ENCODE data around the gene IFNL1. TPM values are rescaled to one million over a fixed set of nuclear protein-coding genes. Genes with fewer than 3 reads are reported as not detected.
"Not testable (repeated sequence)": the region's sequence is repeated elsewhere in the genome, so short reads cannot be mapped to it uniquely, and the experiment has no call there.

IFNL1 gene
- total RNA-seq, 1 donor from 2014 or later: not detected

DNA sequence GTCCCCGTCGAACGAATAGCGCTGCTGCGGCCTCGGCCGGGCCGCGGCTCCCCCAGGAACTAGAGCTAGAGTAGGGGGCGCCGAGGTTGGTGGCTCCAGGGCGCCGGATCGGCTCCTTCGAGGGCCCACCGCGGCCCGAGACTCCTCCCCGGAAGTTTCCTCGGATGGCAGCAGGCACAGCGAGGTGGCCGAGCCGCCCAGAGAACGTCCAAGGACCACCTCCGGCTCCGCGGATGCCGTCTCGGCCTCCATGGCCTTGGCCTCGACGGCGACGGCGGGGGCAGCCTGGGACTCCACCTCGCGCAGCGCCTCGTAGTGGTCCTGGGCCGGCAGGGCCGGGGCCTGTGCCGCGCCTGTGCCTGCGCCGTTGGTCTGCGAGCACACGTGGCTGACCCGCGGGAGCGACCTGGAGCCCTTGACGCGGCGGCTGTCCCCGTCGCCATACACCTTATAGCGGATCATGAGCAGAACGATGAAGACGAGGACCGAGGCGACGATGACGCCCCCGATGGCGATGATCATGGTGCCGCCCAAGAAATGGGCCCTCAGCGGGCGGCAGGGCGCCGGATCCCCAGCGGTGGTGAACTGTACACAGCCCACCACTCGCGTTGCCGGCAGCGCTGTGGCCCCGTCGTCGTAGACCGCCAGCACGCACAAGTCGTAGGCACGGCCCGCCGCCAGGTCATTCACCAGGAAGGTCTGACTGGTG is 11.8 kb downstream of the IFNL1 start:
- DNase-seq (ENCODE audit: extremely low read depth, low read depth, low spot score): no peak

- DNase-seq (ENCODE audit: extremely low read depth, low read depth, low spot score): no peak
Observed at GRCh38 chr19:39308531-39309304, 12.5 kb downstream of the IFNL1 start.

DNA sequence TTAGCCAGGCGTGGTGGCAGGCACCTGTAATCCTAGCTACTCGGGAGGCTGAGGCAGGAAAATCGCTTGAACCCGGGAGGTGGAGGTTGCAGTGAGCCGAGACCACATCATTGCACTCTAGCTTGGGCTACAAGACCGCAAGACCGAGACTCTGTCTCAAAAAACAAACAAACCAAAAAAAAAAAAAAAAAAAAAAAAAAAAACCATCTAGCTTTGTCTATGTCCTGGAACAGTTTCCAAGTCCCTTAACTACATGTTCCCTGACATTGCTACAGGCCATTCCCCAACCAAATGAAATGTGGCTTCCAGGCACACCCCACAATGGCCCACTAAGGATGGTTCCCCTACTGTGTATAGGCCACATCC is 13.1 kb downstream of the IFNL1 start:
- DNase-seq (ENCODE audit: extremely low read depth, low read depth, low spot score): not testable (repeated sequence)

- DNase-seq (ENCODE audit: extremely low read depth, low read depth, low spot score): no peak
Observed at GRCh38 chr19:39310558-39311311, 14.5 kb downstream of the IFNL1 start.

GRCh38 chr19:39314016-39314728 is 18.0 kb downstream of the IFNL1 start:
- no peak for DNase-seq (ENCODE audit: extremely low read depth, low read depth, low spot score)

- no peak for DNase-seq (ENCODE audit: extremely low read depth, low read depth, low spot score)
Observed at GRCh38 chr19:39315933-39316332, 19.7 kb downstream of the IFNL1 start.

DNA sequence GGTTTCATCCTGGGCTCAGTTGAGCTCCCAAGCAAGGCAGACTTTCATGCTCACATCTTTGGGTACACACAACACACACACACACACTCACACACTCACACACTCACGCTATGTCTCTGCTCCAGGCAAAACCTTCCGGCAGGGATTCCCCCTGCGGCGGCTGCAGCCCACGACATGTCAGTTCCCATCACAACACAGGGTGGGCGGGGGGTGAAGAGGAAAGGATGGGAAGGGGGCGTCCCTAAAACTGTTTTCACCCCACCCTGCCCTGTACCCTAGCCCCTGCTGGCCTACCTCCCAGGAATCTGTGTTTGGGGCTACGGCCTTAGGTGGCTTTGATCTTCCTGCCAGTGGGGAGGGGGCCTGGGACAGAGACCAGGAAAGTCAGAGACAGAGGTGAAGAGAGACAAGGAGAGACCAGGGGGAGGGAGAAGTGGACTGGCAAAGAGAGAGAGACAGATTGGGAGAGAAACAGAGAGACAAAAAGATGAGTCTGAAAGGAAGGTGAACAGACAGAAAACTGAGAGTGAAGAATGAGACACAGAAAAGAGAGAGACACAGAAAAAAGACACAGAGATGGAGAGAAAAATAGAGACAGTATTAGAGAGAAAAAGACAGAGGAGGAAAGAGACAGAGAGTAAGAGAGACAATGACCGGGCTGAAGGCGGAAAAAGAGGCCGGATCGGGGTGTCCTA is 20.6 kb downstream of the IFNL1 start:
- no peak for DNase-seq (ENCODE audit: extremely low read depth, low read depth, low spot score)

- DNase-seq (ENCODE audit: extremely low read depth, low read depth, low spot score): no peak
Observed at GRCh38 chr19:39317476-39317875, 21.3 kb downstream of the IFNL1 start.

GRCh38 chr19:39318071-39318470 is 21.9 kb downstream of the IFNL1 start:
- no peak for DNase-seq (ENCODE audit: extremely low read depth, low read depth, low spot score)

DNA sequence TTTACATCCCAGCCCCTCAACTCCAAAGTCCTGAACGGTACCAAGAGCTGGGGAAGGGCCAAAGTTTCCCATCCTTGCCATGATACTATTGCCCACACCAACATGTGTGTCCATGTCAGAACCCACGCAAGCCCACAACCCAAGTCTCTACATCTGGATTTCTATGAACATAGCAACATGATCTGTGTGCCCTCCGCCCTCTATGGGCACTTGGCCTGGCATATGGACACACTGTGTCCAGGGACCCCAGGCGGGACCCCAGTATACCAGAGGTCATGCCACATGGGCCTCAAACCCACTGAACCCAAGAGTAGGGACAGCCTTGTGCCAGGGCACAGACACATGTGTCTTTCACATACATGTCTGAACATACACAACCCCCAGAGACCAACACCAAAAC is 22.5 kb downstream of the IFNL1 start:
- no peak for DNase-seq (ENCODE audit: extremely low read depth, low read depth, low spot score)

DNA sequence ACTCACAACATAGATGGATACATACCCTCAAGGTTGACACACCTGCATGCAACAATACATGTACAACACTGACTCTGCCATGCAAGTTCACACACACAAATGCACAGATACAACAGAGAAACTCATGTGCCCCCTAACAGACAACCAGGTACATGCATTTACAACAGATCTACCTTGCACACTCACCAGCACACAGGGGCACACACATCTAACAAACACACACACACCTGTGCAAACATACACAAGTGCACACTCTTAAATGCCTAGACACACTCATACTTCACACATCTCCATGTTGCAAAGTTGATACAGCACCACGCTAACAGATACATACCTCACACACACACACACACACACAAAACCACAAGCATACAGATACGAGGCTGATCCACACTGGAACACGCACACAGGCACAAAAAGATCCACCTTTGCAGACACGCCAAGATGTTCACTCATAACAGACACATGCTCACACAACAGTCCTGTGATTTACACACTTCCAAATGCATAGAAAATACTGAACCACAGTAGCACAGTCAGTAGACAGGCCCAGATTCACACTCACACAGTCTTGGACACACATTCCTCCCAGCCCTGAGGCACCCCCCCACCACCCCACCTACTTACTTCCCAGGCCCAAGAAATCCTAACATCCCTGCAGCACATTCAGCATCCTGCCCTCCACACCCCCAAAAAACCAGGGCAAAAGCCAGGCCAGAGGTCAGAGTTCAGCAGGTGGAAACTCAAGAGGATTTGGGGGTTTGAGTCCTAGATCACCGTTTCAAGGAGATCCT is 23.1 kb downstream of the IFNL1 start:
- DNase-seq (ENCODE audit: extremely low read depth, low read depth, low spot score): no peak

- DNase-seq (ENCODE audit: extremely low read depth, low read depth, low spot score): no peak
Observed at GRCh38 chr19:39319892-39320248, 23.7 kb downstream of the IFNL1 start.

DNA sequence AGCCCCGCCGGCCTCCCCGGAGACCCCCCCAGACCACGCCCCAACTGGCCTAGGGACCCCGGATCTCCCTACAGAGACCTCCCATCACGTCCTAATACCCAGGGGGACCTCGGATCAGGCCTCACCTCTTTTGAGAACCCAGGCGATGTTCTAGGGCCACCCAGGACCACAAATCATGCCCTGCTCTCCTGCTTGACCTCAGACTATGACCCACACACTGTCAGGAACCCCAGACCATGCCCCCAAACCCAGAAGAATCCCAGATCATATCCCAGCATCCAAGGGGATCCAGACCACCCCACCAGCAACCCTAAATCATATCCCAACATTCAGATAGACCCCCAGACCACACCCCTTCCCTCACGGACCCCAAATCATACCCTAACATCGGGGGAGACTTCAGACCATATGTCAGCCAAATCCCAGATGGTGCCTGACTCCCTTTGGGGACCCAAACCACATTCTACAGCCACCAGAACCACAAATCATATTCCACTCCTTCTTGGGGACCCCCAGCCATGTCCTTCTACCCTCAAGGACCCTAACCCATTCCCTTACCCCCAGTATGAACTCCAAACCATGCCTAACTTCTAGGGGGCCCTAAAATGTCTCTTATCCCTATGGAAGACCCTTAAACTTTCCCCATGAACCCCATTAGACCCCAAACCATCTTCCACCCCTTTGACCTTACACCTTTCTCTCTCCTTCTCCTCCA is 25.1 kb downstream of the IFNL1 start:
- no peak for DNase-seq (ENCODE audit: extremely low read depth, low read depth, low spot score)

DNA sequence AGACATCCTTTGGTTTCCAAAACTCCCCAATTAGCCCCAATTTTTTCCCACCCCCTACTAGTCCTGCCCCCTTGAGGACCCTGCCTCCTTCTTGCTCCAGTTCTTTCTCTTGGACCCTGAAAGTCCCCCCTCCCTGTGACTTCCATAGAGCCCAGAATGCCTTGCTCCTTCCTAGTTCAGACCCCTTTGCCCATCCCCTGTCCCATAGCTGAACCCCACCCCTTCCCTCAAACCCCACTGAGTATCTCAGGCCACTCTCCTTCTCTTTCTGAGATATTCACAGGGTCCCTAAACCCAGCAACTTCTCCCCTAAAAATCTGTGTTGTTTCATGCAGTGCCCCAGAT is 25.6 kb downstream of the IFNL1 start:
- no peak for DNase-seq (ENCODE audit: extremely low read depth, low read depth, low spot score)

- DNase-seq (ENCODE audit: extremely low read depth, low read depth, low spot score): no peak
Observed at GRCh38 chr19:39324242-39324842, 28.1 kb downstream of the IFNL1 start.

DNA sequence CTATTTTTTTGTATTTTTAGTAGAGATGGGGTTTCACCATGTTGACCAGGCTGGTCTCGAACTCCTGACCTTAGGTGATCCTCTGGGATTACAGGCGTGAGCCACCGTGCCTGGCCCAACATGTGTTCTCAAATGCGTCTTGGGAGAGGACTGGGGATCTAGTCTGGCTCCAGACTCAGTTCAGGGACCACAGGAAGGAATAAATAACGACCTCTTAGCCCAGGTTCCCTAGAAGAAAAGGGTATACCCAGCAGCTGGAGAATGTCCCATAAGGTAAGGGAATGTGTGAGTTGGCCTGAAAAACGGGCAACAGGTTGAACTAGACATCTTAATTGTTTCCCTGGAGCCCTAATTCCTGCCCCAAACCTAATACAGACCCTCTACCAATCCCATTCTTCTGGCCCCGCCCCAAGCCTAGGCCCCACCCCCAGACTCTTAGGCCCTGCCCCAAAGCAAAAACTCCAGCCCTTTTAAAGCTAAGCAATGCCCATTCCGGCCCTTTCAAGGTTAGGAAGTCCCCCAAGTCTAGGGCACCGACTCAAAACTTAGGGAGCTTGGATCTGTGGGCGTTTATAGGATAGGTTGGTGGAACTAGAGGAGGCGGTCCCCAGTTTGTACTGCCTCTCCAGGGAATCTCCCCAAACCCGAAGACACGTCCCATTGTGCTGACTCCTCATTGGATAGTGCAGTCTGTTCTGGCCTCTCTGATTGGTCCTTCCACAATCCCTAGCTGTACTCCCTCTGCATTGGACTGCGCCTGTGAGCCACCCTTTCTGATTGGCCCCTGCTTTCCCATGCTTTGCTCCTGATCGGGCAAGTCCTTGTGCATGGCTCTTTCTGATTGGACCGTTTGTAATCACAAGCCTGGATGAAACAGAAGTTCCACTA is 29.8 kb downstream of the IFNL1 start:
- DNase-seq (ENCODE audit: extremely low read depth, low read depth, low spot score): no peak

GRCh38 chr19:39327363-39328045 is 31.3 kb downstream of the IFNL1 start:
- DNase-seq (ENCODE audit: extremely low read depth, low read depth, low spot score): no peak
